Measurements from ENCODE around the gene SYNDIG1.
"Not testable (repeated sequence)": the region's sequence is repeated elsewhere in the genome, so short reads cannot be mapped to it uniquely, and the experiment has no call there.

Gene SYNDIG1

GRCh38 chr20:24493661-24494459, 24.4 kb downstream of the SYNDIG1 start:
- no peak for DNase-seq

GRCh38 chr20:24494460-24494920, 25.1 kb downstream of the SYNDIG1 start:
- no peak for DNase-seq

- no peak for DNase-seq
Observed at GRCh38 chr20:24495266-24495665, 25.8 kb downstream of the SYNDIG1 start.

GRCh38 chr20:24497851-24498250, 28.4 kb downstream of the SYNDIG1 start:
- peak in 1 of 2 experiments; percentile 30 for DNase-seq

DNA sequence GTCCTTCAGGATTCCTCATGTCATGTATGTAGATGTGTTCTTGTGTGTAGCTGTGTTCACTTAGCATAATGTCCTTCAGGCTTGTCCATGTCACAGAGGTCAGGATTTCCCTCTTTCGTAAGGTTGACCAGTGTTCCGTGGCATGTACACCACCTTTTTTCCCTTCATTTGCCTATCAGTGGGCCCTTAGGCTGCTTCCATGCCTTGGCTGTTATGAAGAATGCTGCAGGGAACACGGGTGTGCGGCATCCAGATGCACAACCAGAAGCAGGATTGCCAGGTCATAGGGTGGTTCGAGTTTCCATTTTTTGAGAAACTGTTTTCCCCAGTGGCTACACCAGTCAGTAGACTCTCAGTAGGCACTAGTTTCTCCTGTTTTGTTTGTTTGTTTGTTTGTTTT, 29.2 kb downstream of the SYNDIG1 start:
- no peak for DNase-seq

GRCh38 chr20:24499472-24499871, 30.0 kb downstream of the SYNDIG1 start:
- no peak for DNase-seq

DNA sequence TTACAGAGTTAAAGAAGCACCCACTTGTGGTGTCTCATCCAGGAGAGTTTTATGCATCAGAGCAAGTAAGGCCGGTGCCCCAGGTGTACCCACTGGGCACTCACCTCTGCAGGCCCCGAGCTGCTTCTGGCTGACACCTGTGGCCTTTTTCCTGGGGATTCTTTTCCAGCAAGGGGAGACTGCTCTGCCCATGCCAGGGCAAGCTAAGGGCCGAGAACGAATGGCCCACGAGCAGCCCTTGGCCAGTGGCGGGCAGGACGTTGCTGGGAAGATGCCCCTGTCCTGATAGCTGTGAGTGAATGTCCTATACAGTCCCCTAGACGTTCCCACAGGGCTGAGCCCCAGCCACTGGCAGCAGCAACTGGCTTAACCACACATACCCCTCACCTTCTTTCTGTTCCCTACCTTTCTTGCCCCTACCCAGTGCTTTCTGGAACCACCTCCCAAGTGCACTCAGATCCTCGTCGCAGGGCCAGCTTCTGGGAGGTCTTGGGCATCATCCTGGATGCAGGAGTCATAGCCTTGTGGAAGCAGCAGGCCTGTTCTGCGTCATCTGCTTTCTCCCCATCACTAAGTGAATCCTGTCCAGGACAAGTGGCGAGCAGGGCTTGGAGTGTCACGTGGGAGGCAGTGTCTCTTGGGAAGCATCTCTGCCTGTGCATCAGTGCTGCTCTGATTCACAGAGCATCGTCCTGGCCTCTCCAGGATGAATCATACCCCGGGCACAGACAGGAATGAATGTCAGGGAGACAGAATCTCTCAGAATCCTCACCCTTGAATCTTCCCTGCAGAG, 32.5 kb downstream of the SYNDIG1 start:
- DNase-seq = peak; percentile 8 to 74

- no peak for DNase-seq
Observed at GRCh38 chr20:24502661-24503060, 33.2 kb downstream of the SYNDIG1 start.

- no peak for DNase-seq
Observed at GRCh38 chr20:24503352-24503931, 34.0 kb downstream of the SYNDIG1 start.

DNA sequence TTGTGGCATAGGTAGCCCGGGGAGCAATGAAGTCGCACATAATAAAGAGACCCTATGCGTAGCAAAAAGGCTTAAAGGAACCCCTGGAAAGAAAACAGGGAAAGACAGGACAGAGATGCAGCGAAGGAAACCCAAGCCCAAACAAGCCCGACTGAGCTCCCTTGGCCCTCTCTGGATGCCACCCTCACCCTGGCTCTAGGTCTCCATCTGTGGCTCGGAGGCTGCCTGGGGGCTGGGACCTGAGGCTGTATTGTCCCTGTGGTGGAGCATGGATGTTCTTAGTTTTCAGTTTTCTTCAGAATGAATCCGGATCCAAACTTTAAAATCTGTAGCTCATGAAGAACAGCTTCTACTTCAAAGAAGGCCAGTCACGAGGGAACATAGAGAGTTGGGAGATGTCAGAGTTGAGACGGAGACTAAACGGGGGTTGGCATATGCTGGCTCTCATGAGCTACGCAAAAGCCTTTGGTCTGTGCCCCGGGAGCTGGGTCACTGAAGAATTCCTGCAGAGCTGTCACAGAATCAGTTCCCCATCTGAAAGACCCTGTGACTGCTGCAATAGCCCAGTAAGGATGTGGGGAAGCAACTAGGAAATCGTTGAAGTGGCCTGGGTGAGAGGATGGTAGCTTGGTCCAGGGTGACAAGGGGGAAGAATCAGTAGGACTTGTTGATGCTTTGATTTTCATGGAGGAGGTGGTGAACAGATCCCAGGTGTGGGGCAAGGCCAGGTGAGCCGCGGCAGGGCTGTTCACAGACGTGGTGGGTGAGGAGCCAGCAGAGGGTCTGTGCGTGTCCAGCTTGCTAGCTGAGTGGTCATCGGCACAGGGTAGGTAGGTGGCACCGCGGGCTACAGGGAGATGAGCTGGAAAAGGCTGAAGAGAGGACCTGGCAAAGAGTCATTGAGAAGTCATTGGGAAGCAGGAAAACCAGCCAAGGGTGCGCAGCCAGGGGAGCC, 35.2 kb downstream of the SYNDIG1 start:
- DNase-seq = no peak

- DNase-seq = no peak
Observed at GRCh38 chr20:24506146-24506545, 36.7 kb downstream of the SYNDIG1 start.

- DNase-seq = no peak
Observed at GRCh38 chr20:24506696-24507095, 37.3 kb downstream of the SYNDIG1 start.

DNA sequence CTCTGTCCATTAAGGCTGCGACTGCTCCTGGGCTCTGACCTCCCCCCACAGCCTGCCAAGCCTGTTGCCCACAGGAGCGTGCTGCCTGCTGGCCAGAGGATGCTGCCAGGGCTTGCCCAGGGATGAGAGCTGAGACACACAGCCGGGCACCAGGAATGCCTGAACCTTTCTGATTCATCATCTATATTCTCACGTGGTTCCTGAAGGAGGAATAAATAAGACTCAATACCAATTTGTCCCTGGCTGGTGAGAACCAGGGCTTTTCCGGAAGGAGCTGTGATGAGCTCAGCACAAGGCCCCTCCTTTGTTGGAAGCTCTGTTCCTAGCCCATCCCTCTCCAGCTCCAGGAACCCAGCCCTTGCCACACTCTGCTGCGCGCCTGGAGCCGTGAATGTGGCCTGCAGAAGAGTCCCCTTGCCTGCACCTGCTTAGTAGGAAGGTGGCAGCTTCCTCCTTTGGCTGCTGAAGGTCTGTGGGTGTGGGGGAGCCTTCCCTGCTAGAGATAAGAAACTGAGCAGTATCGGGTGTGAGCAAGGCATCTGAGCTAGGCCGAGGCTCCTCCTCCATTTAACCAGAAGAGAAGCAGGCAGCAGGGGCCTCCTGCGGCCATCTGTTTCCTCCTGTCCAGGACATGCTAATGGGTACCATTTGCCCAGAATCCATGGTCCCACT, 37.9 kb downstream of the SYNDIG1 start:
- no peak for DNase-seq

DNA sequence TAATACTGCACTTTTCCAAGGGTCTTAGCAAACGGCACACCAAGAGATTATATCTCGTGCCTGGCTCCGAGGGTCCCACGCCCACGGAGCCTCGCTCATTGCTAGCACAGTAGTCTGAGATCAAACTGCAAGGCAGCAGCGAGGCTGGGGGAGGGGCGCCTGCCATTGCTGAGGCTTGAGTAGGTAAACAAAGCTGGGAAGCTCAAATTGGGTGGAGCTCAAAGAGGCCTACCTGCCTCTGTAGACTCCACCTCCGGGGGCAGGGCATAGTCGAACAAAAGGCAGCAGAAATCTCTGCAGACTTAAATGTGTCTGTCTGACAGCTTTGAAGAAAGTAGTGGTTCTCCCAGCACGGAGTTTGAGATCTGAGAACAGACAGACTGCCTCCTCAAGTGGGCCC, 43.0 kb downstream of the SYNDIG1 start:
- DNase-seq = not testable (repeated sequence)

DNA sequence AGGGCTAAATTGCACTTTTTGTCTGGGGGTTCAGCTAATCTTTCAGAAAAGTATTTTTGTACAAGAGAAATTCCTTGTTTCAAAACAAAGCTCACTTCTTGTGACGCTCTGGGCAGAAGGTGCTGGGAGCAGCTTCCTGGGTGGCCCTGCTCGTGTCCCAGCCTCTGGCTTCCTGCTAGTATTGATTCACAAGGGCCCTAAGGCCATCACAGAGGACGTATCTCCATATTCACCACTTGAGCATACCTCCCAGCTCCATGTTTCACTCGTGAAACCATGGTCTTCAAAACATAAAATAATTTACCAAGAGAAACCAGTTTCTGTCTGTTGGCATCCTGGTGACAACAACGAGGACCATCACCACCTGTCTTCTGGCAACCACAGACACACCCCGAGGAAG, 49.1 kb downstream of the SYNDIG1 start:
- DNase-seq = no peak

- no peak for DNase-seq
Observed at GRCh38 chr20:24519476-24519875, 50.0 kb downstream of the SYNDIG1 start.

GRCh38 chr20:24521032-24521431, 51.6 kb downstream of the SYNDIG1 start:
- no peak for DNase-seq

DNA sequence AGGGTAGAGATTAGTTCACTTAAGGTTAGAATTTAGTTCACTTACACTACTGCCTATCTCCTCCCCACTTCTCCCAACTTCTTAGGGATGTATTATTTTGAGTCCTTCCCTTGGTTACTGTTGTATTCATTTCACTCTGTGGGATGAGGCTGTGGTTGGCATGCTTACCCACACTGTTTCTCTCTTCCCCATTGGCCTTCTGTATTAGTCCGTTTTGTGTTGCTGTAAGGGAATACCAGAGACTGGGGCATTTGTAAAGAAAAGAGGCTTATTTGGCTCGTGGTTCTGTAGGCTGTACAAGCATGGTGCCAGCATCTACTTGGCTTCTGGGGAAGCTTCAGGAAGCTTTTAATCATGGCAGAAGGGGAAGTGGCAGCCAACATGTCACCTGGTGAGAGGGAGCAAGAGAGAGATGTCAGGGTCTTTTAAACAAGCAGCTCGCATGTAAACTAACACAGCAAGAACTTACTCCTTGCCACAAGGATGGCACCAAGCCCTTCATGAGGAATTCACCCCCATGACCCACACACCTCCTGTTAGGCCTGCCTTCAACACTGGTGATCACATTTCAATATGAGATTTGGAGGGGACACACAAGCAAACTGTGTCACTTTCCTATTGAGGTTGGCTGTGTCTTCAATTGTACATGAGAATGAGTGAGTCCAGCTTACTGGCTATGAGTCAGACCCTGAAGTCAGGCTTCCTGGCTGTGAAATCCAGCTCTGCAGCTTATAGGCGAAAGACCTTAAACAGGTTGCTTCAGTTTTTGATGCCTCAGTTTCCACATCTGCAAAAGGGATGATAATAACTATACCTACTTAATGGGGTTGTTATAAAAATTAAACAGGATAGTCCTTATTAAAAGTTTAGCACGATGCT, 53.3 kb downstream of the SYNDIG1 start:
- DNase-seq = no peak

GRCh38 chr20:24523661-24524060, 54.2 kb downstream of the SYNDIG1 start:
- DNase-seq = no peak

DNA sequence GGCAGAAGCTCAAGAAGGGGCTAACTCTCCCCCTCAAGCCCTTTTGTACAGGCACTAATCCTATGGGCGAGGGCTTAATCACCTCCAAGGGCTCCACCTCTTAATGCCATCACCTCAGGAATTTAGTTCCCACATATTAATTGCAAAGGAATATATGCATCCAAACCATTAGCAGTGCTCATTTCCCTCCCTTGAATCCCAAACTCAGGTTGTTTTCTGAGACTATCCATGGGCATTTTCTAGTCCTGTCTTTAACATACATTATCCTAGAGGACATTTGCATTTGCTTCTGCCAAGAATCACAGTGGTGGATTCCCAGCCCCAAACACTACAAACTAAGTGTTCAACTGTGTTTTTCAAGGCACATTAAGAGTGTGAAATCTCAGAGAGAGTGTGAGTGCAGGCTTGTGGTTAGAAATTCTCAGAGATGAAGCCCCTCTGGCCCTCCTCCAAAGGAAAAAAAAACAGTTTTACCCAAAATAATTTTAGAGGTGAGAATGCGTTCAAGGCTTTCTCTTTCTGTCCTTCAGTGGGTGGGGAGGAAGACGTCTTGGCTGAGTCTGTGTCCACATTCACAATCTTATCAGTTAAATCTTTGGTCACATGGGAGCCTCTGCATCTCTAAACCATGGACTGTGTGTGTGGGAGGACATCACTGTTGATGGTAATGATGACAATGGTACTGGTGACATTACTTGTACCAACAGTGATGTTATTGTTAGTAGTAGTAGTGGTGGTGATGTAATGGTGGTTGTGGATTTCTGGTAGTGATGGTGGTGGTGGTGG, 59.3 kb downstream of the SYNDIG1 start:
- no peak for DNase-seq
